Neuron (in vitro differentiated cells): ENCODE data around the gene AGAP1.

ENCODE experiments used
- H2AFZ ChIP-seq: one replicate; pipeline ENCODE4 v1.6.1; 2013; ENCODE audit warnings: low read depth, mild to moderate bottlenecking, inconsistent platforms, low read length, moderate library complexity
- H3K27me3 ChIP-seq: one replicate; pipeline ENCODE4 v1.6.1; 2013; ENCODE audit warnings: low read length; ENCODE audit not compliant: insufficient read depth
- H3K36me3 ChIP-seq: one replicate; pipeline ENCODE4 v1.6.1; 2013; ENCODE audit warnings: low read length; ENCODE audit not compliant: insufficient read depth
- H3K4me1 ChIP-seq: one replicate; pipeline ENCODE4 v1.6.1; 2013; ENCODE audit warnings: low read length; ENCODE audit not compliant: insufficient read depth
- H3K4me3 ChIP-seq: 2 replicates; pipeline ENCODE4 v1.5.1; 2013; ENCODE audit warnings: mild to moderate bottlenecking, low read length, moderate library complexity
- H3K9me3 ChIP-seq: one replicate; pipeline ENCODE4 v1.6.1; 2013; ENCODE audit warnings: low read length

Gene AGAP1

DNA sequence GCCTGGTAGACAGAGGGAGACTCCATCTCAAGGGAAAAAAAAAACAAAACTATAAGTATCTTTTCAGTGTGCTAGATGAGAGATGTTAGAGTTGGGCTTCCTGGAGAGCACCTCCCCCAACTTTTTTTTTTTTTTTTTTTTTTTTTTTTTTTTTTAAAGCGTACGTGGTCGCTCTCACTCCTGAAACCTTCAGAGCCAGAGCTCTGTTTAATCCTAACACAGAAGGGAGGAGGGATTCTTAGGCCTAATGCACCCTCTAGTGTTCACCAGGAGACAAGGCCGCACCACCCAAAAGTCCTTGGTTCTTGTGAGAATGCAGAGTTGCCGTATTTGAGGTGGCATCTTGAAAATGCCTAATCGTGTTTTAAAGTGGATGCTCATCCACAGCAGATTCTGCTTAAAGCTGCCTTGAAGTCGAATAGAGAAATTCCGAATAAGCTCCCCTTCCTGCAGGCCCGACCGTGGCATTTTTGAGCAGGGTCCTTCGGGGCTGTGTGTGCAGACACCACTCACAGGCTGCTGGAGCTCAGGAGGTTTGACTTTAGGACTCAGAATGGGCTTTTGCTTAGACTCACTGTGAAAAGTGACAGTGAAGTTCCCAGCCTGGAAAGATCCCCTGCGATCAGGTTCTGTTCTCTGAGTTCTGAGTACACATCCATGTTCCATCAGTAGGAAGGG lies 252.6 kb downstream of the AGAP1 start:
- H3K4me3 ChIP-seq, result no peak overlapping the region
- no peaks in the 10 kb centered on the region for H3K27me3 ChIP-seq
- no peaks in the 10 kb centered on the region for H3K4me1 ChIP-seq
- H3K36me3 ChIP-seq, result peaks cover 48% of the 10 kb centered on the region
- H2AFZ ChIP-seq, result no peak overlapping the region
- H3K9me3 ChIP-seq, result no peaks in the 10 kb centered on the region

DNA sequence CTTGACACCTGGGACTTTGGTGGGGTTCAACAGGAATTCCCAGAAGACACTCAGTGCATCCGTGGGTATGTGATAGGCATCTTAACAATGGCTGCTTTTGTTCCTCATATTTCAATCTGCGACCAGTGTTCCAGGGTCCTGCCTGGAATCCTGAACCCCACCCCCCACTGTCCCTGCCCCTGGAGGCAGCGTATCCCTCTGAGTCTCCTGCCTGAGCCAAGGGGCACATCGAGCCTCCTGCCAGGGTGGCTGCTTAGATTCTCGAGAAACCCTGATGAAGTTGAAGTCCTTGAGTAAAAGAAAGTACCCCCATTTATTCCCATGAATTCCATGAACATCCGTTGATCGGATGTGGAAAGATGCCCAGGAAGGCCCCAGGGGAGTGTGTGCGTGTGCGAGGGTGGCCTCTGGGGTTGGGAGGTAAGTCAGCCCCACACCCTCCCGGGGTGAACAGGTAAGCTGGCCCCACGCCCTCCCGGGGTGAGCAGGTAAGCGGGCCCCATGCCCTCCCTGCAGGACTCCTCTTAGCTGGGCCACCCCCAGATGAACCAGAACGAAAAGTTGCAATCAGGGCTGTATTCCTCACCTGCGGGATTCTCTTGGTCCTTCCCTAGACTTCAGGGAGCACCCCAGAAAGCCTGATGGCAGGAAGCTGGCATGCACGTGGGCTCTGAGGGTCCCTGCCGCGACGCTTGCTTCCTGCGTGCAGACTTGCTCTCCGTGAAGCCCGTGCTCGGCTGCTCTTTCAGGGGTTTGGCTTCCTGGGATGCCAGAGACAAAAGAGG lies 253.3 kb downstream of the AGAP1 start:
- H3K4me3 ChIP-seq, result no peak overlapping the region
- H3K36me3 ChIP-seq, result peaks cover 54% of the 10 kb centered on the region
- no peaks in the 10 kb centered on the region for H3K9me3 ChIP-seq
- no peaks in the 10 kb centered on the region for H3K4me1 ChIP-seq
- H3K27me3 ChIP-seq, result no peaks in the 10 kb centered on the region
- H2AFZ ChIP-seq, result no peak overlapping the region

- Histone ChIP-seq H3K4me1 (no peaks in the 10 kb centered on the region), H3K27me3 (no peaks in the 10 kb centered on the region), H3K36me3 (peaks cover 55% of the 10 kb centered on the region), H3K9me3 (no peaks in the 10 kb centered on the region), H3K4me3 (no peak overlapping the region), H2AFZ (no peak overlapping the region)
Measured at GRCh38 chr2:235747786-235748091, 253.9 kb downstream of the AGAP1 start.

DNA sequence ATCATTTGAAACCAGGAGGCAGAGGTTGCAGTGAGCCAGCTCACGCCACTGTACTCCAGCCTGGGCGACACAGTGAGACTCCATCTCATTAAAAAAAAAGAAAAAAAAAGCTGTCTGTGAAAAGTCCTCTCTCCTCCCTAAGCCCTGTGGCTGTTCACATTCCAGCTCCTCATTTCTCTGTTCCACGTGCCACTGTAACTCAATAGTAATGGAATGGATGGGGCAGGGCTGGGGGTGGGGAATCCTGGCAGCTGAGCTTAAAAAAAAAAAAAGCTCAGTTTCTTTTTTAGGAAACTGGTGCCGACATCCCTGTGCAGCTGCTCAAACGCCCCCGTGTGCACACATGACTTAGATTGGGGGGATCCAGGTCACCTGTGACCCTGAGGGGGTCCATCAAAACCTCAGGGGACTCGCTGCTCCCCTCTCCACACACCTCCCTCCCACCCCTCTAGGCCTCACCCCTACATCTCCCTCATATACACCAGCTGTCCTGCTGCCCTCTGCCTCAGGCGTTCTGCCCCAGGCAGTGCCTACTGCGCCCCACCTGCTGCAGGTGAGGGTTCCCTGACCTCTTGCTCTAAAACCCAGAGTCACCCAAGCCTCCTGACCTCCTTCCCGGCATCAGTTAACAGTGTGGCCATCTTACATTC lies 255.4 kb downstream of the AGAP1 start:
- Histone ChIP-seq H3K27me3 (no peaks in the 10 kb centered on the region), H3K36me3 (peaks cover 49% of the 10 kb centered on the region), H3K4me1 (peaks cover 5% of the 10 kb centered on the region), H2AFZ (no peak overlapping the region), H3K9me3 (no peaks in the 10 kb centered on the region), H3K4me3 (no peak overlapping the region)

GRCh38 chr2:235749771-235750160 lies 255.9 kb downstream of the AGAP1 start:
- Histone ChIP-seq H2AFZ (no peak overlapping the region), H3K9me3 (no peaks in the 10 kb centered on the region), H3K4me3 (no peak overlapping the region), H3K27me3 (no peaks in the 10 kb centered on the region), H3K36me3 (peaks cover 45% of the 10 kb centered on the region), H3K4me1 (peaks cover 10% of the 10 kb centered on the region)

DNA sequence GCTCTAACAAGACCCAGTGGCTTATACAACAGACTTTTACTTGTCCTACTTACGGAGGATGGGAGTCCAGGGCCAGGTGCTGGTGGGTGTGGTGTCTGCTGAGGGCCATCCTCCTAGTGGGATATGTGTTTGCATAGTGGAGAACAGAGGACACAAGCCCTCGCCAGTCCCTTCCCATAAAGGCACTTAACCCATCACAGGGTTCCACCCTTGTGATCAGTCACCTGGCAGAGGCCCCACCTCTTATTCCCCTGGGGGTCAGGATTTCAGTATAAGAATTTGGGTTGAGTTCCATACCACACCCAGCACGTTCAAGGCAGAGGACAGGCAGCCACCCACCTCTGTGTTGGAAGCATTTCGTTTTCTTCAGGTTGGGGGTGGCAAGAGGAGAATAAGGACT lies 259.0 kb downstream of the AGAP1 start:
- H2AFZ ChIP-seq, result no peak overlapping the region
- H3K9me3 ChIP-seq, result no peaks in the 10 kb centered on the region
- peaks cover 37% of the 10 kb centered on the region for H3K36me3 ChIP-seq
- H3K4me1 ChIP-seq, result peaks cover 13% of the 10 kb centered on the region
- no peak overlapping the region for H3K4me3 ChIP-seq
- H3K27me3 ChIP-seq, result no peaks in the 10 kb centered on the region

GRCh38 chr2:235754357-235755207 lies 260.7 kb downstream of the AGAP1 start:
- H3K4me1 ChIP-seq, result peaks cover 13% of the 10 kb centered on the region
- peaks cover 32% of the 10 kb centered on the region for H3K36me3 ChIP-seq
- no peaks in the 10 kb centered on the region for H3K9me3 ChIP-seq
- H2AFZ ChIP-seq, result no peak overlapping the region
- H3K27me3 ChIP-seq, result no peaks in the 10 kb centered on the region
- H3K4me3 ChIP-seq, result no peak overlapping the region

DNA sequence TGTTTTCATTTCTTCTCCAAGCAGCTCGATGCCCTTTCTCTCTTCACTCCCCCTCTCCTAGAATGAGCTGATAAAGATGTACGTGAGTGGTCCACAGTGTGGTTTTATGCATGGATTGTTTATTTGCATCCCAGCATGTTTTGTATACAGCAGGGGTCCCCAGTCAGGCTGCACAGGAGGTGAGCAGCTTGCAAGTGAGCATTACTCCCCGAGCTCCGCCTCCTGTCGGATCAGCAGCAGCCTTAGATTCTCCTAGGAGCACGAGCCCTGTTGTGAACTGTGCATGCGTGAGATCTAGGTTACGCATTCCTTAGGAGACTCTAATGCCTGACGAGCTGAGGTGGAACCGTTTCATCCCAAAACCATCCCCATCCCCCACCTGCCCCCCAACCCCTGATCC lies 262.6 kb downstream of the AGAP1 start:
- Histone ChIP-seq H3K9me3 (no peaks in the 10 kb centered on the region), H3K36me3 (peaks cover 18% of the 10 kb centered on the region), H3K4me3 (no peak overlapping the region), H2AFZ (no peak overlapping the region), H3K27me3 (no peaks in the 10 kb centered on the region), H3K4me1 (peaks cover 13% of the 10 kb centered on the region)

DNA sequence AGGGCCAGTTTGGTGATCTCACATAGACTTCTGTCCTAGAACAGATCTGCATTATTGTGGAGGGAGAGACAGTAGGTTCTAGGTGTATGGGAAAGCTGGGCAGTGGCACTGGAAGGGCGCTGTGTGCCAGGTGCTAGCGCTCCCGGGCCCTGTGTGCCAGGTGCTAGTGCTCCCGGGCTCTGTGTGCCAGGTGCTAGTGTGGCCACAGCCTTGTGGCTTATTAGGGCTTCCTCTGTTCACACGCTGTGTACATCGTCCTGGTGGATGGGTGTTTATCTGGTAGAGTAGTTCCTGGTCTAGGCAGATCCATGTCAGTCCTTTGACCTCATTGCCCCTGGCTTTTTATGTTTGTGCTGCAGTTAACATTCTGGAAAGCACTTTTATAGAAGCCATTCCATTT lies 263.4 kb downstream of the AGAP1 start:
- Histone ChIP-seq H3K36me3 (peaks cover 16% of the 10 kb centered on the region), H3K27me3 (no peaks in the 10 kb centered on the region), H3K4me1 (peaks cover 13% of the 10 kb centered on the region), H2AFZ (no peak overlapping the region), H3K9me3 (no peaks in the 10 kb centered on the region), H3K4me3 (no peak overlapping the region)

GRCh38 chr2:235757640-235758039 lies 263.8 kb downstream of the AGAP1 start:
- H3K4me1 ChIP-seq, result peaks cover 13% of the 10 kb centered on the region
- H3K4me3 ChIP-seq, result no peak overlapping the region
- H3K36me3 ChIP-seq, result peaks cover 15% of the 10 kb centered on the region
- H2AFZ ChIP-seq, result no peak overlapping the region
- H3K9me3 ChIP-seq, result no peaks in the 10 kb centered on the region
- no peaks in the 10 kb centered on the region for H3K27me3 ChIP-seq

DNA sequence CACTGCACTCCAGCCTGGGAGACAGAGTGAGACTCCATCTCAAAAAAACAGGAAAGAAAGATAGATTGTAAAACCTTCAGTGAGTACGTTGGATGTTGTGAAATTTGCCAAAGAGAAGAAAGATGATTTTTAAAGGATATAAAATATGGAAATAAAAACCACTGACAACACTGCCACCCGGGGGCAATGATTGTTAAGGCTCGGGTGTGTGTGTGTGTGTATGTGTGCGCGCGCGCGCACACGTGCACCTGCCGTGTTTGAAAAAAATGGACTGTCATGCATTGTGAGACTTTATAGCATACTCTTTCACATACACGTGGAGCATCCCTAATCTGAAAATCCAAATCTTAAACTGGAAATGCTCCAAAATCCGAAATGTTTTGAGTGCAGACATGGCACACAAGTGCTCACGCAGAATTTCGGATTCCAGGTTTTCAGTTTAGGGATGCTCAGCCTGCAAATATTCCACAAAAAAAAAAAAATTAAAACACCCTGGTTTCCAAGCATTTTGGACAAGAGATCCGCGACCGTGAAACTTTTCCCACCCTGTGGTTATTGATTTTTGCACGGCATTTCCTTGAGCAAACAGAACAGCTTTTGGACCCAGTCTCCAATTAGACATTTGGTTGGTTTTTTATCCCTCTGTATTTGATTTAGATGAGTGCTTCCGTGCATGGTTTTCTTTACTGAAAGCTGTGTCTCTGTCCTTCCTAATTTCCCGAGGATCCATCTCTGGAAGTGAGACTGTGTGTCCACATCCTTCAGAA lies 269.2 kb downstream of the AGAP1 start:
- peaks cover 24% of the 10 kb centered on the region for H3K36me3 ChIP-seq
- no peaks in the 10 kb centered on the region for H3K27me3 ChIP-seq
- no peak overlapping the region for H2AFZ ChIP-seq

DNA sequence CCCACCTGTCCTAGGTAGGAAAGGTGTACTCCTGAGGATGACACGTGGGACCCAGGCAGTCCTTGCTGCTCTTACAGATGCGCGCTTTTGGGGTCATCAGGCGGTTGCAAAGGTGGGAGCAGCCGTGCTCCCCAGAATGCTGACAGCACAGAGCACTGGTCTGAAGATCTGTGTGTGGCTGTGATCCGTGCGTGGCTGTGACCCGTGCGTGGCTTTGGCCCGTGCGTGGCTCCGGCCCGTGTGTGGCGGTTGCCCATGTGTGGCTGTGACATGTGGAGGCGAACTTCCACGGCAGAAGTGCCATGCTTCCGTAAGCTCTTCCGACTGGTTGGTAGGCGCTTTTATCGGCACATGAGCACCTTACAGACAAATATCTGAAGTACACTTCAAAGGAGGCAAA lies 270.0 kb downstream of the AGAP1 start:
- H3K27me3 ChIP-seq, result no peaks in the 10 kb centered on the region
- H3K36me3 ChIP-seq, result peaks cover 25% of the 10 kb centered on the region
- H3K4me3 ChIP-seq, result no peak overlapping the region
- no peaks in the 10 kb centered on the region for H3K9me3 ChIP-seq
- peaks cover 9% of the 10 kb centered on the region for H3K4me1 ChIP-seq
- no peak overlapping the region for H2AFZ ChIP-seq

More for the DNA sequence above, 269.2 kb downstream of the AGAP1 start:
- peaks cover 9% of the 10 kb centered on the region for H3K4me1 ChIP-seq
- H3K4me3 ChIP-seq, result no peak overlapping the region
- no peaks in the 10 kb centered on the region for H3K9me3 ChIP-seq
